HL-60/S4 (cell line): ENCODE results near the gene PGAP6.
"Not testable (repeated sequence)": the region's sequence is repeated elsewhere in the genome, so short reads cannot be mapped to it uniquely, and the experiment has no call there.

Experiments
- in situ Hi-C: fragments of 300-500 bp; cut with MboI; formaldehyde crosslinking; loops from 2 replicates; pipeline ENCODE4 v1.14.3; 2022; ENCODE audit warnings: low sequenced_read_pairs

PGAP6 gene

GRCh38 chr16:404971-405486 lies 23.3 kb upstream of the PGAP6 start:
- in situ Hi-C loops: no loop called here

- in situ Hi-C loops: no loop called here
Measured at GRCh38 chr16:401468-402348, 19.9 kb upstream of the PGAP6 start, which contains the start of gene DECR2. DECR2 (plus strand) TSS chr16:401885; CDS start chr16:401964, 79 bp downstream.

GRCh38 chr16:400061-400591 lies 18.3 kb upstream of the PGAP6 start:
- in situ Hi-C loops: no loop called here

- in situ Hi-C loops: loop anchor here (10.0 kb wide), 1 partner anchor 265 kb away; the partner anchor contains the start of gene RHOT2
Measured at GRCh38 chr16:399340-400019, 17.7 kb upstream of the PGAP6 start.

- in situ Hi-C loops: loop anchor here (10.0 kb wide), 1 partner anchor 266 kb away; the partner anchor contains the start of gene RHOT2
Measured at GRCh38 chr16:398561-399339, 17.0 kb upstream of the PGAP6 start.

- in situ Hi-C loops: loop anchor here (10.0 kb wide), 1 partner anchor 267 kb away; the partner anchor contains the start of gene RHOT2
Measured at GRCh38 chr16:397736-398332, 16.1 kb upstream of the PGAP6 start.

- in situ Hi-C loops: loop anchor here (10.0 kb wide), 1 partner anchor 268 kb away; the partner anchor contains the start of gene RHOT2
Measured at GRCh38 chr16:397135-397661, 15.4 kb upstream of the PGAP6 start, which contains the start of gene NME4. NME4 (plus strand) TSS chr16:397199; CDS start chr16:397223, 24 bp downstream.

- in situ Hi-C loops: loop anchor here (10.0 kb wide), 1 partner anchor 268 kb away; the partner anchor contains the start of gene RHOT2
Measured at GRCh38 chr16:396605-397004, 14.8 kb upstream of the PGAP6 start.

- in situ Hi-C loops: loop anchor here (10.0 kb wide), 1 partner anchor 269 kb away; the partner anchor contains the start of gene RHOT2
Measured at GRCh38 chr16:396199-396598, 14.4 kb upstream of the PGAP6 start.

GRCh38 chr16:392450-393030 lies 10.8 kb upstream of the PGAP6 start:
- in situ Hi-C loops: loop anchor here (10.0 kb wide), 1 partner anchor 272 kb away; the partner anchor contains the start of gene RHOT2

GRCh38 chr16:391885-392335 lies 10.1 kb upstream of the PGAP6 start:
- in situ Hi-C loops: loop anchor here (10.0 kb wide), 1 partner anchor 273 kb away; the partner anchor contains the start of gene RHOT2

- in situ Hi-C loops: no loop called here
Measured at GRCh38 chr16:389352-389751, 7.6 kb upstream of the PGAP6 start.

GRCh38 chr16:387761-388666 lies 6.2 kb upstream of the PGAP6 start:
- in situ Hi-C loops: not testable (repeated sequence)

- in situ Hi-C loops: no loop called here
Measured at GRCh38 chr16:386641-387156, 4.9 kb upstream of the PGAP6 start.

GRCh38 chr16:383326-384051 lies 1.7 kb upstream of the PGAP6 start:
- in situ Hi-C loops: no loop called here

- in situ Hi-C loops: no loop called here
Measured at GRCh38 chr16:381012-381788, 578 bp downstream of the PGAP6 start.
